Mesenteric fat pad (tissue), 1 donor: ENCODE data around the gene EPHA4. TPM values are rescaled to one million over a fixed set of nuclear protein-coding genes. Genes with fewer than 3 reads are reported as not detected.
"Not testable (repeated sequence)": the region's sequence is repeated elsewhere in the genome, so short reads cannot be mapped to it uniquely, and the experiment has no call there.

Experiments used
- DNase-seq: peaks from one replicate; pipeline ENCODE4 v3.0.0-alpha.2; 2020; ENCODE audit warnings: low spot score
- total RNA-seq: library from RNA; stranded (reverse); fragmentation: NEBNext Ultra II Directional; extraction: Animal tissue kit (Norgen Biotek cat#: 25700); gene quantifications from one replicate; pipeline ENCODE4 v1.2.1, GENCODE V29; 2021
- donor health status: DM: yes; HTN: yes; CAD: no.

The EPHA4 gene
- total RNA-seq, 1 donor from 2014 or later: 23.1 TPM

GRCh38 chr2:221541131-221541735 is 30.9 kb downstream of the EPHA4 start:
- DNase-seq: no peak

- DNase-seq: no peak
These were observed 32.9 kb downstream of the EPHA4 start for GRCh38 chr2:221539246-221539645.

GRCh38 chr2:221535824-221536223 is 36.3 kb downstream of the EPHA4 start:
- no peak for DNase-seq

GRCh38 chr2:221533299-221533698 is 38.8 kb downstream of the EPHA4 start:
- no peak for DNase-seq

GRCh38 chr2:221532641-221533040 is 39.5 kb downstream of the EPHA4 start:
- DNase-seq: no peak

GRCh38 chr2:221530653-221531037 is 41.5 kb downstream of the EPHA4 start:
- no peak for DNase-seq

- no peak for DNase-seq
These were observed 42.0 kb downstream of the EPHA4 start for GRCh38 chr2:221529943-221530652.

- DNase-seq: no peak
These were observed 42.7 kb downstream of the EPHA4 start for GRCh38 chr2:221529177-221529942.

- DNase-seq: no peak
These were observed 44.3 kb downstream of the EPHA4 start for GRCh38 chr2:221527776-221528309.

- DNase-seq: no peak
These were observed 47.9 kb downstream of the EPHA4 start for GRCh38 chr2:221524158-221524557.

GRCh38 chr2:221521233-221521845 is 50.8 kb downstream of the EPHA4 start:
- no peak for DNase-seq

- no peak for DNase-seq
These were observed 53.0 kb downstream of the EPHA4 start for GRCh38 chr2:221518935-221519625.

- no peak for DNase-seq
These were observed 53.7 kb downstream of the EPHA4 start for GRCh38 chr2:221518201-221518934.

- no peak for DNase-seq
These were observed 54.4 kb downstream of the EPHA4 start for GRCh38 chr2:221517696-221518151.

- DNase-seq: no peak
These were observed 54.9 kb downstream of the EPHA4 start for GRCh38 chr2:221517146-221517695.

GRCh38 chr2:221515864-221516263 is 56.2 kb downstream of the EPHA4 start:
- no peak for DNase-seq

GRCh38 chr2:221514305-221515040 is 57.6 kb downstream of the EPHA4 start:
- DNase-seq: no peak

- DNase-seq: no peak
These were observed 58.9 kb downstream of the EPHA4 start for GRCh38 chr2:221513232-221513631.

GRCh38 chr2:221511325-221511724 is 60.8 kb downstream of the EPHA4 start:
- DNase-seq: not testable (repeated sequence)
